Natural killer cell (primary cell): ENCODE data around the gene LMAN2. TPM values are rescaled to one million over a fixed set of nuclear protein-coding genes. Genes with fewer than 3 reads are reported as not detected.

Source experiments
- ATAC-seq, 3 donors: fragments of 150-1000 bp in 2 of 3; fragments of 200-7000 bp in 1 of 3; cut with Tn5 transposase; 1 replicate in 1 of 3; 2 replicates in 2 of 3; pipeline ENCODE4 v1.10.0; 2021; ENCODE audit warnings: mild to moderate bottlenecking in 2 of 3, moderate library complexity in 2 of 3
- DNase-seq, 2 donors: peaks; one replicate each; pipeline versions ENCODE4 v3.0.0 to v3.0.0-alpha.2; 2013 to 2021; ENCODE audit warnings: mixed read lengths in 1 of 2
- H3K27ac ChIP-seq: one replicate; pipeline ENCODE4 v1.5.1; 2013; ENCODE audit warnings: mild to moderate bottlenecking, low read length
- H3K27me3 ChIP-seq: one replicate; pipeline ENCODE4 v1.6.1; 2013; ENCODE audit warnings: low read length; ENCODE audit not compliant: control insufficient read depth, insufficient read depth
- H3K36me3 ChIP-seq: one replicate; pipeline ENCODE4 v1.6.1; 2013; ENCODE audit warnings: low read length; ENCODE audit not compliant: control insufficient read depth, insufficient read depth
- H3K4me1 ChIP-seq: one replicate; pipeline ENCODE4 v1.6.1; 2013; ENCODE audit warnings: low read length; ENCODE audit not compliant: control insufficient read depth, insufficient read depth
- H3K4me3 ChIP-seq: one replicate; pipeline ENCODE4 v1.5.1; 2013; ENCODE audit warnings: low read length
- H3K9me3 ChIP-seq: one replicate; pipeline ENCODE4 v1.6.1; 2013; ENCODE audit warnings: low read length; ENCODE audit not compliant: control insufficient read depth, insufficient read depth
- H3K27ac Mint-ChIP-seq, 2 donors: one replicate each; pipeline ENCODE4 v1.8.0; 2022; ENCODE audit warnings: mild to moderate bottlenecking in 2 of 2, mixed read lengths in 2 of 2, moderate library complexity in 1 of 2
- H3K27me3 Mint-ChIP-seq, 2 donors: one replicate each; pipeline ENCODE4 v1.8.0; 2022; ENCODE audit warnings: low read depth in 2 of 2, mixed read lengths in 2 of 2
- H3K36me3 Mint-ChIP-seq: one replicate; pipeline ENCODE4 v1.8.0; 2022; ENCODE audit warnings: mixed read lengths
- H3K4me1 Mint-ChIP-seq, 2 donors: one replicate each; pipeline ENCODE4 v1.8.0; 2022; ENCODE audit warnings: mixed read lengths in 2 of 2
- H3K4me3 Mint-ChIP-seq: one replicate; pipeline ENCODE4 v1.8.0; 2022; ENCODE audit warnings: mild to moderate bottlenecking, moderate library complexity, mixed read lengths
- H3K9me3 Mint-ChIP-seq, 2 donors: one replicate each; pipeline ENCODE4 v1.8.0; 2022; ENCODE audit warnings: mixed read lengths in 2 of 2
- CTCF ChIP-seq: fragments of 200-600 bp; IDR thresholded peaks from one replicate; pipeline ENCODE4 v1.8.0; 2022; ENCODE audit warnings: antibody characterized with exemption
- WGBS: methylation state at CpG from one replicate; pipeline ENCODE4 v1.1.7; 2013; ENCODE audit warnings: missing lambda C conversion rate; ENCODE audit not compliant: insufficient coverage; 5-methylcytosine and 5-hydroxymethylcytosine counted together
- intact Hi-C: fragments of 100-400 bp; cut with micrococcal nuclease; formaldehyde crosslinking; loops from one replicate; pipeline ENCODE4 v1.14.2; 2022
- total RNA-seq, 4 donors: library from RNA; stranded (reverse); fragments of 120-200 nt in 1 of 4; gene quantifications; one replicate each; pipeline versions ENCODE4 v1.2.3 to v1.2.4, GENCODE V29; 2013 to 2022

Gene LMAN2
- total RNA-seq, 3 donors from 2014 or later (not counting 1 experiment from before 2014, with no cell fraction given): 112 to 124 (median 114) TPM

DNA sequence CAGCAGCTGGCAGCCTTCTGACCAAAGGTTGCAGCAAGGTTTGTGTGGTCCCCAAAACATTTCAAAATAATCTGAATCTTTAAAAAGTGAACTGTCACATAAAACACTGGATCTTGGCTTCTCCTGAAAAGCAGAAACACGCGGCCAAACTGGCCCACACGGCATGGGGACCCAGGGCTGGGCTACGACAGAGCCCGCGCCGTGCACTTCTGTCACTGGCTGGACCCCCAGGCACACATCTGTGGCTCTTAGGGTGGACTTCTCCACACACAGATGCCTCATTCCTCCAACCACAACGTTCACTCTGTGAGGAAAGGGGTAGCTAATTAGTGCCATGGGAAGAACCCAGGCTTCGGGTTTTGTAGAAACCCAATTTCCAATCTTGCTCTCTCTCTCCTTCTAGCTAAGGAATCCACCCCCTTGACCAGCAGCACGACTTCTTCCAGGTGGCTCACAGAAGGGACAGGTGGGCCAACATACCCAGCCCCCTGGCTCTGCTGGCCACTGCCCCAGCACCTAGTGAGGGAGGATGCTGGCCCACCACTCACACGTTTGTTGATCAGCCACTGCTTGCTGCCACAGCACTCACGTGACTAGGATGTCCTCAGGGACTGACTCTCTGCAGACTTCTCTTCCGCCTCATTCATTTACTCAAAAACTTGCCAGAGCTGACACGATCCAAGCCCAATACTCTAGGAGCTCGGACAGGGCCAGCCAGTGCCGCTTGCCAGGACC lies 17.9 kb downstream of the LMAN2 start:
- DNase-seq (no peak), ATAC-seq (no peak)
- no peaks in the 10 kb centered on the region for H3K27me3 Mint-ChIP-seq
- H3K4me1 Mint-ChIP-seq: peaks cover 29 to 59% of the 10 kb centered on the region in 2 donors
- H3K36me3 ChIP-seq: peaks cover 66% of the 10 kb centered on the region
- no peak overlapping the region for H3K4me3 ChIP-seq
- H3K4me3 Mint-ChIP-seq: no peak overlapping the region
- H3K27ac ChIP-seq: no peak overlapping the region
- 88% methylated on average over 15 of the region's 16 CpGs for WGBS
- intact Hi-C loops: no loop called here
- peaks cover 96% of the 10 kb centered on the region for H3K4me1 ChIP-seq
- no peaks in the 10 kb centered on the region for H3K27me3 ChIP-seq
- no peaks in the 10 kb centered on the region for H3K9me3 ChIP-seq
- H3K27ac Mint-ChIP-seq: peak overlapping the region in 1 of 2 donors; percentile 24
- H3K9me3 Mint-ChIP-seq: no peaks in the 10 kb centered on the region
- H3K36me3 Mint-ChIP-seq: no peaks in the 10 kb centered on the region
- no peak for TF ChIP-seq CTCF

DNA sequence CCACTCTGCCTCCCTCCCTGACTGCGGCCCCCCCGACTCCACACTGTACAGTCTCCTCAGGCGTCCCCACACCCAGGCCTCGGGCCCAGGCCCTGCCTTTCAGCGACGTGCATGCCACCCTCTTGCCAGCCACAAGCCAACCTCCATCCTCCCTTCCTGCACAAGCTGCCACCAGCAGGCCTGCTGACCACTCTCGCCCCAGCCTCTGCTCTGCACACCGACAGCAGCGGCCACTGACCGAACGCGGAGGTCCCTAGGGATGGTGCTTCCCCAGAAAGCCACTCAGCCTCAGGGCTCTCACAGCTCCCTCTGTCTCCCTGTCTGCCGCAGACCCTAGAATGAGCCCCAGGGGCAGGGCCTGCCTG lies 18.6 kb downstream of the LMAN2 start:
- Mint-ChIP-seq H3K4me1 (peaks cover 34 to 64% of the 10 kb centered on the region in 2 donors), H3K27ac (peak overlapping the region in 1 of 2 donors; percentile 63), H3K4me3 (peak overlapping the region; percentile 31), H3K9me3 (no peaks in the 10 kb centered on the region), H3K27me3 (no peaks in the 10 kb centered on the region), H3K36me3 (no peaks in the 10 kb centered on the region)
- no peak overlapping the region for H3K4me3 ChIP-seq
- no peak overlapping the region for H3K27ac ChIP-seq
- peaks cover 96% of the 10 kb centered on the region for H3K4me1 ChIP-seq
- no peak for DNase-seq
- intact Hi-C loops: no loop called here
- TF ChIP-seq CTCF: no peak
- ATAC-seq: no peak
- H3K9me3 ChIP-seq: no peaks in the 10 kb centered on the region
- no peaks in the 10 kb centered on the region for H3K27me3 ChIP-seq
- H3K36me3 ChIP-seq: peaks cover 62% of the 10 kb centered on the region
- 65% methylated on average over 13 of the region's 13 CpGs for WGBS

DNA sequence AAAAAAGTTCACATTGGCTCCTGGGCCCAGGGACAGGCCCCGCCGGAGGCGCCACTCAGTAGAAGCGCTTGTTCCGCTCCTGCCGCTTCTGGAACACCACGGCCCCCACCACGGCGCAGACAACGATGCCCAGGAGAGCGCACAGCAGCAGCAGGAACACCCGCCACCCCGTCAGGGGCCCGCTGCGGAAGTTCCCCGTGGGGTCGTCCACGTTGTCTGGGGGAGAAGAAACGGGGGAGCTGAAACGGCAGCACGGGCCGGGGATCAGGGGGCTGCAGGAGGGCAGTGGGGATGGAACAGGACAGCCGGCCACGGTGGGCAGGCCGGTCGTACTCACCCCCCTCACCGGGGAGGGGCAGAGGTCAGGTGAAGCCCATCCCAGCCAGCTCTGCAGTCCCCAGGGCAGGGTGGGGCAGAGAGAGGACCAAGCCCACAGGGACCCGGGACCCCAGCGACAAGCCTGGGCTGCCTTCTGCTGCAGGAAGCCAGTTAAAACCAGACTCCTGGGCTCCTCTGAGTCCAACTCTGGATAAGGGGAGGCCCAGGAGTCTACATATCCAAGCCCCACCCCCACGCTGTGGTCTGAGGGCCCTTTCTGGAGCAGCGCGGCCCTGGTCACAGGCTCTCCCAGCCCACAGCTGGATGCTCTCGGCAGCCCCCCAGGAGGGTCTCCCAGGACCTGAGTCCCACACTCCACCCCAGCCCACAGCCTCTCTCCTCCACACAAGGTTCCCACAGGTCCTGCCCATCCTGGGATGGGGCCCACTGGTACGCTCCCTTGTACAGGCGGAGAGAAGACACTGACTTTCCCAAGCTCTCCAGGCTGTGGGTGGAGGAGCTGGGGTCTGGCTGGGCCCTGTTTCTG lies 19.2 kb downstream of the LMAN2 start:
- intact Hi-C loops: no loop called here
- no peaks in the 10 kb centered on the region for H3K27me3 Mint-ChIP-seq
- H3K27ac Mint-ChIP-seq: peak overlapping the region; percentile 76 to 90
- no peak for TF ChIP-seq CTCF
- DNase-seq (no peak), ATAC-seq (no peak)
- Histone ChIP-seq H3K36me3 (peaks cover 56% of the 10 kb centered on the region), H3K27me3 (no peaks in the 10 kb centered on the region), H3K9me3 (no peaks in the 10 kb centered on the region), H3K27ac (no peak overlapping the region), H3K4me3 (no peak overlapping the region), H3K4me1 (peaks cover 96% of the 10 kb centered on the region)
- no peaks in the 10 kb centered on the region for H3K9me3 Mint-ChIP-seq
- H3K36me3 Mint-ChIP-seq: no peaks in the 10 kb centered on the region
- H3K4me3 Mint-ChIP-seq: no peak overlapping the region
- WGBS: 59% methylated on average over 35 of the region's 35 CpGs
- H3K4me1 Mint-ChIP-seq: peaks cover 40 to 70% of the 10 kb centered on the region in 2 donors
